Measurements from ENCODE around the gene WBP2.

DNA sequence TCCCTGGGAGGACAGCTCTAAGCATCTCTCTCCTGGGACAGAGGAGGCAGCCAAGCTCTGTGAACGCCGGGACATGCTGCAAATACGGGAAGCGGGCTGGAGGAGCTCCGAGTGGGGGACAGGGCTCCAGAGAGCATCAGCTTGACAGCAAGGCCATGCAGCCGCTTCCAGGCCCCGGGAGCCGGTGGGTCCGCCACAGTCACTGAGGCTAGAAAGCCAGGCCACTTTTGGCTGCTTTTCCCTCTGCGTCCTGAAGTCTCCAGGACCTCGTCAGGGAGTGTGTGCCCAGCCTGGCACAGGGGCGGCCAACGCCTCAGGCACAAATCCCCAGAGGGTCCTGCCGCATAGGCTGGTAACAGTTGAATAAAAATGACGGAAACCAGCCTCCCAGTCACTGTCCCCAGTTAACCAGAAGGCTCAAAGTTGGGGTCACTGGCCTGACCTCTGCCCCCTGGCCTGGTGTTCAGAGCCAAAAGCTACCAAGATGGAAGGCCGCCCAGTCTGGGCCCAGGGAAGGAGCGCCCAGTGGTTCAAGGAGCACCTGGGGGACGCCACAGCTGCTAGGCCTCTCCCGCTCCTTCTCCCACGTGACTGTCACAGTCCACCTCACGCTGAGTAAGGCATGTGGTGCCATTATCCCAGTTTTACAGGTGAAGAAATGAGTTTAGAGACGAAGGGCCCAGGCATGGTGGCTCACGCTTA is 44.8 kb upstream of the WBP2 start:
- no peak for TF ChIP-seq POLR2A (IDR thresholded peaks at IDR 0.05)
- TF ChIP-seq, protein P1, sequence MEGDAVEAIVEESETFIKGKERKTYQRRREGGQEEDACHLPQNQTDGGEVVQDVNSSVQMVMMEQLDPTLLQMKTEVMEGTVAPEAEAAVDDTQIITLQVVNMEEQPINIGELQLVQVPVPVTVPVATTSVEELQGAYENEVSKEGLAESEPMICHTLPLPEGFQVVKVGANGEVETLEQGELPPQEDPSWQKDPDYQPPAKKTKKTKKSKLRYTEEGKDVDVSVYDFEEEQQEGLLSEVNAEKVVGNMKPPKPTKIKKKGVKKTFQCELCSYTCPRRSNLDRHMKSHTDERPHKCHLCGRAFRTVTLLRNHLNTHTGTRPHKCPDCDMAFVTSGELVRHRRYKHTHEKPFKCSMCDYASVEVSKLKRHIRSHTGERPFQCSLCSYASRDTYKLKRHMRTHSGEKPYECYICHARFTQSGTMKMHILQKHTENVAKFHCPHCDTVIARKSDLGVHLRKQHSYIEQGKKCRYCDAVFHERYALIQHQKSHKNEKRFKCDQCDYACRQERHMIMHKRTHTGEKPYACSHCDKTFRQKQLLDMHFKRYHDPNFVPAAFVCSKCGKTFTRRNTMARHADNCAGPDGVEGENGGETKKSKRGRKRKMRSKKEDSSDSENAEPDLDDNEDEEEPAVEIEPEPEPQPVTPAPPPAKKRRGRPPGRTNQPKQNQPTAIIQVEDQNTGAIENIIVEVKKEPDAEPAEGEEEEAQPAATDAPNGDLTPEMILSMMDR (IDR thresholded peaks at IDR 0.05), result no peak
